LNCAP (cell line): ENCODE data around the gene VIPR1.

Experiments used
- CTCF ChIP-seq: fragments of 450-650 bp; IDR thresholded peaks from 2 replicates; pipeline ENCODE4 v1.5.1; 2017; ENCODE audit warnings: mild to moderate bottlenecking

Gene VIPR1

GRCh38 chr3:42539871-42540714, 37.6 kb downstream of the VIPR1 start:
- TF ChIP-seq CTCF = peak; percentile 82

GRCh38 chr3:42541079-42541478, 38.6 kb downstream of the VIPR1 start:
- TF ChIP-seq CTCF = no peak

GRCh38 chr3:42544492-42545283, 42.2 kb downstream of the VIPR1 start:
- TF ChIP-seq CTCF = no peak

GRCh38 chr3:42545284-42545900, 42.9 kb downstream of the VIPR1 start:
- no peak for TF ChIP-seq CTCF

- TF ChIP-seq CTCF = no peak
Observed at GRCh38 chr3:42546691-42547213, 44.3 kb downstream of the VIPR1 start.

GRCh38 chr3:42547401-42547945, 45.0 kb downstream of the VIPR1 start:
- TF ChIP-seq CTCF = peak; percentile 98

GRCh38 chr3:42549131-42549530, 46.7 kb downstream of the VIPR1 start:
- TF ChIP-seq CTCF = no peak
